NOMO-1 (cell line): ENCODE results near the gene MYNN.
A peak's percentile ranks its signal among the peaks of the same experiment; 100 is the strongest.
"Not testable (repeated sequence)": the region's sequence is repeated elsewhere in the genome, so short reads cannot be mapped to it uniquely, and the experiment has no call there.

Experiments used
- DNase-seq, 2 experiments: peaks; one replicate each; lab custom pipeline; 2025; ENCODE audit not compliant: unreplicated experiment in 2 of 2; lab: John Stamatoyannopoulos, UW

The MYNN gene

GRCh38 chr3:169772897-169773816 is at the start of gene MYNN:
Gene MYNN (plus strand): TSS chr3:169773396. CDS start chr3:169774296, 900 bp downstream.
- DNase-seq = peak; percentile 92 to 96

- DNase-seq = not testable (repeated sequence)
Observed at GRCh38 chr3:169731857-169732256, 41.3 kb upstream of the MYNN start.

GRCh38 chr3:169739067-169739466 is 34.1 kb upstream of the MYNN start:
- DNase-seq = no peak

GRCh38 chr3:169744366-169745054 is 28.7 kb upstream of the MYNN start:
- DNase-seq = peak in 1 of 2 experiments; percentile 18

DNA sequence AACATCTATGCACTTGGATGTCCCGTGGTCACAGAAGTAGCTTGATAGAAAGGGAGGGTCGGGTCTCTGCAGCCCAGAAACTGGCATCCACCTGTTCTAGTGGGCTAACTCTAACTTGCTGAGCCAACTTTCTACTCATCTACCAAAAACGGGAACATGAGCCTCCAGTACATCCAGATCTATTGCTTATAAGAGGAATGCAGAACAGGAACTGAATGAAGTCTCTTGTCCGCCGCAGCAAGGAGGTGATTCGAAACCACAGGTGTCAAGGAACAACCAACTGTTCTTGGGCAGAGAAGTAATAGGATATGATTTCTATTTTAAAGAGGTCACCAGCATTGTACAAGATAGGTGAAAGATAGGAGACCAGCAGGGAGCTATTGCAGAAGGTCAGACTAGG is 26.3 kb upstream of the MYNN start:
- peak; percentile 27 to 37 for DNase-seq

DNA sequence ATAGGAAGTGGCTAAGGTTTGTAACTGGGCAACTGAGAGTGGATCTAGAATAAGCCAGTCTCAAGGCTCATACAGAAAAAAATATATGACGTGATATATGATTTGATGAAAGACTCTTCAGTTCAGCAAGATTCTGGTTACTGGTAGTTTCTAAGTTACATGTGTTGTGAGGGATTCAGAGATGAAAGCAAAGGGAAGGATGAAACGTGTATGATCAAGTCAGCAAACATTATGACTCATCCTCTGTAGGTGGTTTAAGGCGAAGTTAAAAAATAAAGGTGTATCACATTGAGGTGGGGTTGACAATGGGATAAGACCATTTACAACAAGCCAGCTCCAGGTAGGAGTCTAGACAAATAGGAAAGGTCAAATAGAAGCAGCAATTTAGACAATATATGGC is 24.5 kb upstream of the MYNN start:
- no peak for DNase-seq

GRCh38 chr3:169750665-169751064 is 22.5 kb upstream of the MYNN start:
- DNase-seq = no peak

DNA sequence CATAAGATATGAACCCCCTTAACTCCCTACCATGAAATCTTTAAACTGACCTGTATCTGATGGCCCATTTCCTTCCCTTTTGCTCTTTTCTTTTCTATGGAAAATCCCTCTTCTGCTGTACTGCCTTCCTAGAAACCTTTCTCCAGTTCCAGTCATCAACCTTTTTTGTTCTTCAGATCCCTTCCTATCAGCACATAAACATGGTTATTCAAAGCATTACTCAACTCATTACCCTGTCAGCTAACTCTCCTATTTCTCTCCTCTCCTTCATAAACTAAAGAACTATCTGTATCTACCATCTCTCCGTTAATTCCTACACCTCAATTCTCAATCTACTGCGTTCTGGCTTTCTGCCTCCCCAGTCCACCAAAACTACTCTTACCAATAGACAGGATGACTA is 21.3 kb upstream of the MYNN start:
- DNase-seq = no peak

DNA sequence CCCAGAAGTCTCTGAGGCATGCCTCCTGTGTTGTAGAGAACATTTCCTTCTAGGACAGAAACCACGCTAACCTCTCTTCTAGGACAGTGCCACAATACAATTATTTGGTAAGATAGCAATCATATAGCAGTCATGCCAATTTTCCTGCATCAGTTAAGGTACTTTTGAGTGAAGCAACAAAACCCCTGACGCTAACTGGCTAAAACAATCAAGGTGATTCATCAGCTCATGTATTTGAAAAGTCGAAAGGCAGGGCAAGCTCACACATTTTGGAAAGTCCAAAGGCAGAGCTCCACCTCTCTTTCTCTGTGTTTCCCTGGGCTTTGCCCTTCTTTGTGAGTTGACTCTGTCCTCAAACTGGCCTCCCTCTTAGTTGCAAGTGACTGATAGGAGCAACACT is 18.5 kb upstream of the MYNN start:
- no peak for DNase-seq

DNA sequence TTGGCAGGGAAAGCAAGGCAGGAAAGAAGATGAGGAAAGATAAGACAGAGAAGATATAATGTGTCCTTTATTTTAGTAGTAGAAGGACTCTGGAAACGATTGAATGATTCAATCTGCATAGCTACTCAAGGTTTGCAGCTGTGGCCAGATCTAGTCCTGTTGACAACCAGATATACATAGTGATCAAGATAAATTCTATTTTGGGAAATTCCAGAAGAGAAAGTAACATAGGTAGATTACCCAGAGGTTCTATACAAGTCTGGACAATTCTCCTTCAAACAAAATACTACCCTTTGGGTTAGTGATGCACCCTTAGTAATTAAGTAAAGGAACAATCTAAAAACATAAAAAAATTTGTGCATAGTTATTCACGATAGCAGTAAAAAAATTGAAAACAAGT is 17.7 kb upstream of the MYNN start:
- DNase-seq = no peak

- DNase-seq = no peak
Observed at GRCh38 chr3:169758359-169758994, 14.7 kb upstream of the MYNN start.

DNA sequence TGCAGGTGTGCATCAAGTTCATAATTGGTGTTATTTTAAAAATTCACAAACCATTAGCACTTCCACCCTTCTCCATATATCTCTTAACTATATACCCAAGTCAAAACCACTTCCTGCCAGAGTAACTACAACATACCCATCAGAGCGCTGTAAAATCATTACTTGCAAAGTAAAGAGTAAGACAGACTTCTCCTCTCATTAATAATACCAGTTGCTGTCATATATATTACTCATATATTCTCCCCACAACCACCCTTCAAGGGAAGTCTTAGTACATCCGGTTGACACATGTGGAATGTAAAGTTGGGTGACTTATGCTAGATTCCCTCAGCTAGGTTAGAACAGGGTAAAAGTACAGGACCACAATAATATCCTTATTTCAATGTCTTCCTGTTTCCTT is 13.9 kb upstream of the MYNN start:
- peak; percentile 11 to 23 for DNase-seq

DNA sequence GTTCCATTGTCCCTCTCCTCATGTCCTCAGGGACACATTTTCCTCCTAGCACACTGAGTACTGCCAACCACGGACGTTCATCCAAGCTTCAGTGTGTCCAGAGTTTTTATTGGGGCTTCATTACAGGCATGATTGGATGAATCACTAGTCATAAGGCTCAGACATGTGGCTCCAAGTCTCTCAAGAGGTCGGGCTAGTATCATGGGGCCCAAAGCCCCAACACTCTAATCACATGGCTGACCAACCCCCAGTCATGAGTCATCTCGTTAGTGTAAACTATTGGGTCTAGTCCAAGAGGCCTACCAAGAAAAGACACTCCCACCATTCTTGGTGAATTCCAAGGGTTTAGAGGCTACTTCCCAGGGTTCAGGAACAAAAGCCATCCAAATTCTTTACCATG is 12.7 kb upstream of the MYNN start:
- DNase-seq = no peak

GRCh38 chr3:169764312-169764881 is 8.8 kb upstream of the MYNN start:
- peak; percentile 92 for DNase-seq

DNA sequence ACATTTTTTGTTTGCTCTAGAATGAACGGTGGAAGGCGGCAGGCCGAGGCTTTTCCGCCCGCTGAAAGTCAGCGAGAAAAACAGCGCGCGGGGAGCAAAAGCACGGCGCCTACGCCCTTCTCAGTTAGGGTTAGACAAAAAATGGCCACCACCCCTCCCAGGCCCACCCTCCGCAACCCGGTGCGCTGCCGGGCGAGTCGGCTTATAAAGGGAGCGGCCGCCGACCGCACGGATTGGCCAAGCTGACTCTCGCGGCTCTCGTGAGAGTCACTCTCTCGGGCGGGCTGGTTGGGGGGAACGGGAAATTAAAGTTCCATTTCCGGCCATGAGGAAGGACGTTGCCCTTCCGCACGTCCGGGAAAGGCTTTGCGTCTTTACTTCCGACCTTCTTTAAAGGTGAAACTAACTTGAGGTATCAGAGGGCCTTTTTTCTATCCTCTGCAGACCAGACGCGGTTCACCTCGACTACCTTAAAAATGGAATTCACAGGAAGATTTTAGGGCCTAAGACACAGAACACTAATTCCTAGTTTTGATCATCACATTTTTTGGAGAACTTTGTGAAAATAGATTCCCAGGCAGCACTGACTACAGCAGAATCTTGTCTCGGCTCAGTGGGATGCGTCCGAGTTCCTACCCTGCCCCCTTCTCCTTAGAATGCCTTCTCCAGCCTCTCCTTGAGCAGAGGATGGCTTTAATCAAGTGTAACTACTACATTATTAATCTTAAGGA is 8.1 kb upstream of the MYNN start, which contains the start of gene TERC:
TSS of gene TERC (minus strand) at position 179 of the 731 bp plus-strand sequence.
- DNase-seq = peak; percentile 84 to 93

DNA sequence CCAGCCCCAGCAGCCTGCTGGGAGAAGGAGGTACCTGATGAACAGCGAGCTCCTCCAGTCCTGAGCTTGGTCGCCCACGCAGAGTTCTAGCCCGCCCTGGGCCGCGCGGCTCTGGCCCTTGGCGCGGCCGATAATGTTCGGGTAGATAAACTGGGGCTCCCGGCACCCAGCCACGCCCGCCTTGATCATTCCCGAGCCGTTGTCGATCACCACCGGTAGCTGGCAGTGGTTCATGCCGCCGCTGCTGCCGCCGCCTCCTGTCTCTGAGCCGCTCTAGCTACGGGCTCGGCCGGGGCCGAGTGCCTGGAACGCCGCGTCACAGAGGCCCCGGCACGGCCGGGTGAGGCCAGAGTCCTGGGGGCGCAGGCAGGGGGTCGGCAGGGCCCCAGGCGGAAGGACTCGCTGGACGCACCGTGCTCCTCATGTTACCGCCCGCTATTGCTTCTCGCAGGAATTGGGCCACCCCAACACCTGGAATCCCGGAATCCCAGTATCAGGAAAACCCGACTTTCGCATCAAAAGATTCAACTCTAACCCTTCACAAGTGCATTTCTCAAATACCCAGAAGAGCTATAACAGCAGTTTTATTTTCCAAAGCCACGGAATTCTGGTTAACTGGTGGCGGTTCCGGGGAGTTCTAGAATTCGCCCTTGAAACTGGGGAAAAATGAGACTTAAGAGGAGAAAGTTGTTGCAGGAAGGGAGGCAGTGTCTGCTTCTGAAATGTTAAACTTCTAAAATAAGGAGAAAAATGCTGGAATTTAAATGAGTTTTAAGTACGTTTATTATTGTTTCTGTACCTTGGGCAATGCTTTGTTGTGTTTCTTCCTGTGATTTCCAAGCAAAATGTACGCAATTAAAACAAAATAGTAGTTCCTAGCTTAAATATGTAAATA is 3.7 kb upstream of the MYNN start, which contains the start of gene ACTRT3:
TSS of gene ACTRT3 (minus strand) at position 275 of the 895 bp plus-strand sequence. CDS start at position 234, 41 bp downstream.
- peak; percentile 55 to 70 for DNase-seq

DNA sequence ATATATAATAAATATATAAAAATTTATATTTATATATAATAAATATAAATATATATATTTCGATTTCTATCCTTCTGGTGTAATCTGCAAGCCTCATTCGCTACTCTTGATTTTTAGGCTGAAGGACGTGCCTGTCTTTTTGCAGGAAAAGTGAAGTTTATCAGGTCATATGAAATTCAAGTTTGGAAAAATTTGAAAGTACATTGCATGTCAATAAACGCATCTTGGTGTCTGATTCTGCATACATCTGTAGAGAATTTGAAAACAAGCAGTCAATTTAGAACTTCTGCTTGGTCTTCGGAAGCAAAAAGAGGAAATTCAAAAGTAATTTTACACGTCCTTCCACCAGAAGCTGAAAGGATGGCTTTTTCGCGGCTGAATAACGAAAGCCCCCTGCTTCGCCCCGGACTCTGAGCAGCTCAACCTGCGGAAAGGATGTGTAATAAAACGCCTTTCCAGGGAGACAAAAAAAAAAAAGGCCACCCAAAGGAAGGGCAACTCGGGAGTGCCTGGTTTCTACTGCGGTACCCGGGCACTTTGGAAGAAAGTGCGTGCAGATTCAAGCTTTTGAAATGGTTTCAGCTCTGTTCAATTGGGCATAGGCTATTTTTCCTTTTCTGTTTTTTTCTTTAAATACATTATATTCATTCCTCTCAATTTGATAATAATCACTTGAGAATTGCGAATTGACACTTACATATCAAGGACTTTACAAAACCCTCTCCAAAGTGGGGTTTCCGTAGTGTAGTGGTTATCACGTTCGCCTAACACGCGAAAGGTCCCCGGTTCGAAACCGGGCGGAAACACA is 1.5 kb upstream of the MYNN start:
- DNase-seq = peak; percentile 77 to 93

GRCh38 chr3:169772305-169772896 is 795 bp upstream of the MYNN start:
- peak; percentile 70 to 86 for DNase-seq
